ENCODE data around the gene FREM3. TPM values are rescaled to one million over a fixed set of nuclear protein-coding genes. Genes with fewer than 3 reads are reported as not detected.

FREM3 gene
- polyA plus RNA-seq, 1 of the 3 experiments (the other 2 are of a cell fraction): 0.03 TPM

DNA sequence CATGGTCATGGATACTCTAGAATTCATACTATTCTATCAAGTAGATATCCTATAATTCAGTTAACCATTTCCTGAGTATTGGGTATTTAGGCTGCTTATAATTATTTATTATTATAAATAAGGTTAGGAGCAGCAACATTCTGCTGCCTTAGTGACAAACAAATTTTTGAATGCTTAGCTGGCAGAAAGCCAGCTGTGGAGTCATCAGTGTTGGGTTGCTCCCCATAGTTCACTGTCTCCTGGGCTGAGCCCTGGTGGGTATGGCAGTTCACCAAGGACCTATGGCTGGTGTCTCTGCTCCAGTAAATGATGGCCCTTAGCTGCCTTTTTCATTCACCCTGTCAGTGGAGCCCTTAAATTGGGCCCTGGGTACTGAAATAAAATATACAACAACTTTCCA, 125.1 kb downstream of the FREM3 start:
- Histone ChIP-seq H3K4me3 (ENCODE audit: low read depth in 2 of 2, low read length in 1 of 2) (no peak overlapping the region), H3K4me2 (no peak overlapping the region), H2AFZ (ENCODE audit: low read depth) (no peak overlapping the region), H3K9me3 (no peaks in the 10 kb centered on the region), H3K79me2 (ENCODE audit: insufficient read depth) (no peaks in the 10 kb centered on the region), H3K4me1 (ENCODE audit: control insufficient read depth in 1 of 2, insufficient read depth in 2 of 2, low read depth in 1 of 2, low read length in 1 of 2) (no peaks in the 10 kb centered on the region), H3K36me3 (replicated peaks in 1 of 2; ENCODE audit: control insufficient read depth in 1 of 2, insufficient read depth in 2 of 2, low read length in 1 of 2) (no peaks in the 10 kb centered on the region), H3K9me2 (no peaks in the 10 kb centered on the region), H3K9ac (no peak overlapping the region), H3K27me3 (ENCODE audit: insufficient read depth) (no peaks in the 10 kb centered on the region), H3K27ac (ENCODE audit: low read depth in 2 of 2, low read length in 1 of 2) (no peak overlapping the region), H3F3A (replicated peaks; ENCODE audit: insufficient read depth) (no peaks in the 10 kb centered on the region), H4K20me1 (ENCODE audit: insufficient read depth) (no peaks in the 10 kb centered on the region)
- no peak for DNase-seq
- ChIA-PET POLR2A (no interaction called here), CTCF (no interaction called here)
- TF ChIP-seq USF2 (IDR thresholded peaks at IDR 0.05; ENCODE audit: borderline replicate concordance, low read depth, low read length) (no peak), RFX5 (IDR thresholded peaks at IDR 0.05; ENCODE audit: low read length) (no peak), ELF1 (IDR thresholded peaks at IDR 0.05) (no peak), POLR2AphosphoS5 (IDR thresholded peaks at IDR 0.05; ENCODE audit: low read depth, low read length) (no peak), MEF2A (IDR thresholded peaks at IDR 0.05; ENCODE audit: borderline replicate concordance, low read depth) (no peak), SIN3A (IDR thresholded peaks at IDR 0.05; ENCODE audit: borderline replicate concordance, low read depth, low read length) (no peak), TEAD4 (IDR thresholded peaks at IDR 0.05; ENCODE audit: borderline replicate concordance, insufficient read depth) (no peak), IRF3 (IDR thresholded peaks at IDR 0.05; ENCODE audit: low read depth, low read length) (no peak), USF1 (IDR thresholded peaks at IDR 0.05; ENCODE audit: borderline replicate concordance, low read depth) (no peak), TAF1 (IDR thresholded peaks at IDR 0.05; ENCODE audit: borderline replicate concordance, low read depth, low read length) (no peak), FOXM1 (IDR thresholded peaks at IDR 0.05; ENCODE audit: low read depth) (no peak), SMC3 (IDR thresholded peaks at IDR 0.05; ENCODE audit: low read depth, low read length) (no peak), GABPA (IDR thresholded peaks at IDR 0.05; ENCODE audit: low read depth) (no peak), TCF12 (IDR thresholded peaks at IDR 0.05) (no peak)
- TF ChIP-seq, protein P1, sequence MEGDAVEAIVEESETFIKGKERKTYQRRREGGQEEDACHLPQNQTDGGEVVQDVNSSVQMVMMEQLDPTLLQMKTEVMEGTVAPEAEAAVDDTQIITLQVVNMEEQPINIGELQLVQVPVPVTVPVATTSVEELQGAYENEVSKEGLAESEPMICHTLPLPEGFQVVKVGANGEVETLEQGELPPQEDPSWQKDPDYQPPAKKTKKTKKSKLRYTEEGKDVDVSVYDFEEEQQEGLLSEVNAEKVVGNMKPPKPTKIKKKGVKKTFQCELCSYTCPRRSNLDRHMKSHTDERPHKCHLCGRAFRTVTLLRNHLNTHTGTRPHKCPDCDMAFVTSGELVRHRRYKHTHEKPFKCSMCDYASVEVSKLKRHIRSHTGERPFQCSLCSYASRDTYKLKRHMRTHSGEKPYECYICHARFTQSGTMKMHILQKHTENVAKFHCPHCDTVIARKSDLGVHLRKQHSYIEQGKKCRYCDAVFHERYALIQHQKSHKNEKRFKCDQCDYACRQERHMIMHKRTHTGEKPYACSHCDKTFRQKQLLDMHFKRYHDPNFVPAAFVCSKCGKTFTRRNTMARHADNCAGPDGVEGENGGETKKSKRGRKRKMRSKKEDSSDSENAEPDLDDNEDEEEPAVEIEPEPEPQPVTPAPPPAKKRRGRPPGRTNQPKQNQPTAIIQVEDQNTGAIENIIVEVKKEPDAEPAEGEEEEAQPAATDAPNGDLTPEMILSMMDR (IDR thresholded peaks at IDR 0.05): no peak

- ChIA-PET CTCF (no interaction called here), POLR2A (no interaction called here)
- H3K4me2 ChIP-seq: no peak overlapping the region
- no peak for DNase-seq
- H4K20me1 ChIP-seq (ENCODE audit: insufficient read depth): no peaks in the 10 kb centered on the region
- H3K27me3 ChIP-seq (ENCODE audit: insufficient read depth): no peaks in the 10 kb centered on the region
- no peak overlapping the region for H3K9ac ChIP-seq
- no peak overlapping the region for H3K4me3 ChIP-seq (ENCODE audit: low read depth in 2 of 2, low read length in 1 of 2)
- peaks cover 0 to 5% of the 10 kb centered on the region in 2 experiments; a peak in 1 of 4 replicates for H3K4me1 ChIP-seq (ENCODE audit: control insufficient read depth in 1 of 2, insufficient read depth in 2 of 2, low read depth in 1 of 2, low read length in 1 of 2)
- 70% methylated on average over 2 of the region's 2 CpGs for WGBS (ENCODE audit: low lambda C conversion rate)
- H3K9me3 ChIP-seq: no peaks in the 10 kb centered on the region
- no peaks in the 10 kb centered on the region for H3K79me2 ChIP-seq (ENCODE audit: insufficient read depth)
- no peaks in the 10 kb centered on the region for H3F3A ChIP-seq (replicated peaks; ENCODE audit: insufficient read depth)
- no peaks in the 10 kb centered on the region for H3K36me3 ChIP-seq (replicated peaks in 1 of 2; ENCODE audit: control insufficient read depth in 1 of 2, insufficient read depth in 2 of 2, low read length in 1 of 2)
- H3K27ac ChIP-seq (ENCODE audit: low read depth in 2 of 2, low read length in 1 of 2): no peak overlapping the region
- no peaks in the 10 kb centered on the region for H3K9me2 ChIP-seq
- H2AFZ ChIP-seq (ENCODE audit: low read depth): no peak overlapping the region
- TF ChIP-seq FOXM1 (IDR thresholded peaks at IDR 0.05; ENCODE audit: low read depth) (no peak), MEF2A (IDR thresholded peaks at IDR 0.05; ENCODE audit: borderline replicate concordance, low read depth) (no peak), EZH2phosphoT487 (IDR thresholded peaks at IDR 0.05; ENCODE audit: borderline replicate concordance, low read depth) (no peak), JUND (IDR thresholded peaks at IDR 0.05) (no peak), RXRA (IDR thresholded peaks at IDR 0.05; ENCODE audit: borderline replicate concordance, low read depth) (no peak), FOXJ3 (CRISPR knock-in tag; IDR thresholded peaks at IDR 0.05) (no peak), YY1 (IDR thresholded peaks at IDR 0.05; ENCODE audit: low read depth) (no peak), USF1 (IDR thresholded peaks at IDR 0.05; ENCODE audit: borderline replicate concordance, low read depth) (no peak), EP300 (IDR thresholded peaks at IDR 0.05; ENCODE audit: borderline replicate concordance in 1 of 2, low read depth in 1 of 2, low read length in 1 of 2) (no peak), MXI1 (IDR thresholded peaks at IDR 0.05; ENCODE audit: low read depth, low read length) (no peak)
- TF ChIP-seq, protein P2, sequence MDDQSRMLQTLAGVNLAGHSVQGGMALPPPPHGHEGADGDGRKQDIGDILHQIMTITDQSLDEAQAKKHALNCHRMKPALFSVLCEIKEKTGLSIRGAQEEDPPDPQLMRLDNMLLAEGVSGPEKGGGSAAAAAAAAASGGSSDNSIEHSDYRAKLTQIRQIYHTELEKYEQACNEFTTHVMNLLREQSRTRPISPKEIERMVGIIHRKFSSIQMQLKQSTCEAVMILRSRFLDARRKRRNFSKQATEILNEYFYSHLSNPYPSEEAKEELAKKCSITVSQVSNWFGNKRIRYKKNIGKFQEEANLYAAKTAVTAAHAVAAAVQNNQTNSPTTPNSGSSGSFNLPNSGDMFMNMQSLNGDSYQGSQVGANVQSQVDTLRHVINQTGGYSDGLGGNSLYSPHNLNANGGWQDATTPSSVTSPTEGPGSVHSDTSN (IDR thresholded peaks at IDR 0.05): no peak
Measured at GRCh38 chr4:143564472-143564871, 136.0 kb downstream of the FREM3 start.

All from SK-N-SH (cell line).